NCI-H345 (cell line): ENCODE measurements around the gene JAK3.
"Not testable (repeated sequence)": the region's sequence is repeated elsewhere in the genome, so short reads cannot be mapped to it uniquely, and the experiment has no call there.

Experiments used
- DNase-seq: peaks from one replicate; lab custom pipeline; 2025; lab: John Stamatoyannopoulos, UW

JAK3 gene

GRCh38 chr19:17777840-17778239 is 69.9 kb downstream of the JAK3 start:
- DNase-seq = not testable (repeated sequence)

GRCh38 chr19:17775991-17776803 is 71.6 kb downstream of the JAK3 start:
- no peak for DNase-seq

GRCh38 chr19:17775245-17775927 is 72.4 kb downstream of the JAK3 start:
- DNase-seq = no peak
